Activated effector memory CD4-positive, alpha-beta T cell treated with anti-CD3 and anti-CD28 coated beads, Interleukin-2, amount 50 U/mL, for 16 hours (primary cell): Measurements from ENCODE around the gene ARHGAP22.

Experiments used
- DNase-seq: peaks from one replicate; pipeline ENCODE4 v3.0.0-alpha.2; 2020

The ARHGAP22 gene

GRCh38 chr10:48606530-48607355 lies 1.9 kb upstream of the ARHGAP22 start:
- DNase-seq, result peak; percentile 31

- DNase-seq, result peak; percentile 54
These were observed 1.1 kb upstream of the ARHGAP22 start for GRCh38 chr10:48605786-48606529.

DNA sequence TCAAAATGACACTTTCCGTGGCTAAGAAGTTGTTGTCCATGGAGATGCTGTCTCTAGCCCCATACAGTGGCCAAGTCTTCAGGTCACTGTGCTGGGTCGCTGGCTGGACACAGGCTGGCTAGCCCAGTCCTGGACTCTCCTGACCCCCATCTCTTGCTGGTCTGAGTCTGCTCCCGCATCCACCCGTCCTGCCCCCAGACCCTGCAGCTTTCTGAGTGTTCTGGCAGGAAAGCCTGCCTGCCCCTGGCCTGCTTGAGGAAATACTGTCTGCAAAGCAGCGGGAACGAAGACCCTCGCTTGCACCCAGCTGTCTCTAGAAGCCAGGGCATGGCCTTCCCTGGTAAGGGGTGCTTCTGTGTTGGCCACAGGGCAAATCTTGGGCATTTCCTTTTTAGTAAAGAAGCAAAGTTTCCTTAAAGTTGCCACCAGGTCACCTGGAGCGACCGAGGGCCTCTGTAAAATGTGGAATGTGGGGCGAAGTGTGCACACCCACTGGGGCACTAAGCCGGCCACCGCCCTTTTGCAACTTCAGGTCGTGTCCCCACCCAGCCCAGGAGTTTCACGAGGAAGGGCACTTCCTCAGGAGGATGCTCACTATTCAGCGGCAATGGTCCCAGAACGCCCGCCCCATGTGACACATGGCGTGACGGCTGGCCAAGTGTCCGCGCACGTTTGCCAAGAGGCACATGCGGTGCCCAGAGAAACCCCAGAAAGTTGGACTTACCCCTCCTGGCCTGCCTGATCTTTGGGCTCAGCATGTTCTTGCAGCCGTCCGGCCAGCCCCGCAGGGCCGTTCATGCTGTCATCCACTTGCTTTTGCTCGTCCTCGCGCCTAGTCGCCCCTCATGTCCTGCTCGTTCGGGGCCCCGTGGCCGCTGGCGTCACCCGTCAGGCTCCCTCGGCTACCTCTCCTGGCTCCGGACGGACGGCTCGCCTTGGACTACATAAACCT lies 558 bp downstream of the ARHGAP22 start:
- DNase-seq, result peak; percentile 55

- peak; percentile 31 for DNase-seq
These were observed 1.3 kb downstream of the ARHGAP22 start for GRCh38 chr10:48603421-48604038.

DNA sequence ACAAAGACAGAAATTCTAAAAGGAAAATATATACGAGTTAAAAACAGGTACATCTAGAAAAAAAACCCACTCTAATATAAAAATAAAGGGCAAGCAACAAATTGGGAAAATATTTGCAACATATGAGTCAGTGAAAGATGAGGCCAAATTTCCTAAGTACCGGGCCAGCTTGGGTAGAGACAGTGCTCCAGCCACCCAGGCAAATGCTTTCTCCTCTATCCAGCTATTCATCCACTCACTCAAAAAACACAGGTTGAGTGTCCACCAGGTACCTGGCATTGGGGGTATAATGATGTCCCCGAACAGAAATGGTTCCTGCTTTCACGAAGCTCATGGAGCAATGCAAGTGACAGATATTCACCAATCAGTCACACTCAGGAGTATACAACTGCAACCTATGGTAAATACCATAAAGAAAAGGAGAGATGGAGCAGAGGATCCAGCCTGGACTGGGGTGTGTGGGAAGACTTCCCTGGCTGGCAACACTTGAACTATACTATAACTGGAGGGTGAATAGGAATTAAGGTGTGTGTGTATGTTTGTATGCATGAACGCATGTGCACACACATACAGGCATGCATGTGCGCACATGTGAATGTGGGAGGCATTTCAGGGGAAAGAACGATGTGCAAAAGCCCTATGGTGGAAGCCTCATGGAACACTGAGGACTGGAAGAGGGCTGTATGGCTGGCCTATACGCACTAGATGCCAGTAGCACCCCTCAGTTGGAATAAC lies 2.3 kb downstream of the ARHGAP22 start:
- DNase-seq, result peak; percentile 9

DNA sequence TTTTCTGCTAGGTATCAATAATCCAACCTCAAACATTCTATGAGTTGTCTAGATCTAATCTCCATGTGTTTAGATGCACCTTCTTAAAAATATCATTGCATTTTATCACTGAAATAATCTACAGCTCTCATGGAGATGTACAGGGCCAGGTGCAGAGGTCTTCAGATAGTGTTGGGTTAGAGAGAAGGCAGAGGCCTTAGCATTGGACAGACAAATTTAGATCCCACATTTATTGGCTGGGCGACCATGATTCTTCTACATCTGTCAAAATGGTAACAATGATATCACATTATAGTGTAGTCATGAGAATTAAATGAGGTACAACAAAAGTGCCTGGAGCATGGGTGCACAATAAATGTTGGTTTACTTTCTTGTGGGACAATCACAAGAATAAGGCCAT lies 3.1 kb downstream of the ARHGAP22 start:
- DNase-seq, result no peak

GRCh38 chr10:48600645-48601505 lies 4.0 kb downstream of the ARHGAP22 start:
- DNase-seq, result no peak

DNA sequence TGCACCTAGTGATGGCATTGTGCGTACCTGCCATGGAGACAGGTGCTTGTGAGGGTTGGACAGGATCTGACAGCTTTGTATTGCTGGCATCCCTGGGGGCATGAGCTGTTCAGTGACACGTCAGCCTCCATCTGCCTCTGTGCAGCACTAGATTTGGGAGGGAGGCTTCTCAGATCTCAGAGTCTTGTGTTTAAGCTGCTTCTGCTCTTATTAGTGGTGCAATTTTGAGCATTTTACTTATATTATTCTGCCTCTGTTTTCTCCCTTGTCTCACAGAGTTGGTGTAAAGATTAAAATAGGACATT lies 5.1 kb downstream of the ARHGAP22 start:
- DNase-seq, result no peak

DNA sequence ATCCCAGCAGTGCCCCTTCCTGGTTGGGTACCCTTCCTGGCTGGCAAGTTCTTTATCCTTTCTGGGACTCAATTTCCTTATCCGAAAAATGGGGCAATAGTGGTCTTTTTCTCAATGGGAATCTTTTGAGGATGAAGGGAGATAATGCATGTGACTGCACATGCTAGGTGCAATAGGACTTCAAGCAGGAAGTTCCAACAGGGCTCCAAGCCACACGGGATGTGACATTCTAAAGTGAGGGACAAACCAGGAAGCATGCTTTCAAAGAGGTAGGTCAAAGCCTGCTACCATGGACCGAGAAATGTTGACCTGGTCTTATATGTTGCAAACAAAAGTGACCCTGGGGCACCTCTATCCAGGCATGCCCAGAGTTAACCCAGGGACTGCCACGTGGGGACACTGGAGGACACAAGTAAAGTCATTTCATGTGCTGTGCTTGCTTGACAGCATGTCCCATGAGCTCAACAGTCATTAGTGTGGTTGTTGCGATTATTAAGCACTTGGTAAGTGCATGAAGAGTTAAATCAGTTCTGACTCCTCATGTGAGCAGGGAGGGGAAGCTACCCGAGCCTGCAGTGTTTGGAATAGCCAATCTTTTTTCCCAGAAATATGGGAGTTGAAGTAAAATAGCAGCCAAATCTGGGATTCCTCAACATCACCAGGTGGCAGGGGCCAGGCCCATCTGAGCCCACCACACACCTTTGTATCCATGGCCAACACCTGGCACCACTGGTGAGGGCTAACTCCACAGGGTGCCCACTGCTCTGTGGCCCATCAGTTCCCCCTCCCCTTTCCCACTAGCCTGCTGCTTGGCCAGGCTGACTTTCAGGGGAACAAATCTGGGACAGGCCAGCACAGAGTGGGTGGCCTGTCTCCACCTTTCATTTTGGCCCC lies 5.7 kb downstream of the ARHGAP22 start:
- no peak for DNase-seq

GRCh38 chr10:48598243-48598935 lies 6.5 kb downstream of the ARHGAP22 start:
- DNase-seq, result no peak

- no peak for DNase-seq
These were observed 9.3 kb downstream of the ARHGAP22 start for GRCh38 chr10:48595539-48595932.

DNA sequence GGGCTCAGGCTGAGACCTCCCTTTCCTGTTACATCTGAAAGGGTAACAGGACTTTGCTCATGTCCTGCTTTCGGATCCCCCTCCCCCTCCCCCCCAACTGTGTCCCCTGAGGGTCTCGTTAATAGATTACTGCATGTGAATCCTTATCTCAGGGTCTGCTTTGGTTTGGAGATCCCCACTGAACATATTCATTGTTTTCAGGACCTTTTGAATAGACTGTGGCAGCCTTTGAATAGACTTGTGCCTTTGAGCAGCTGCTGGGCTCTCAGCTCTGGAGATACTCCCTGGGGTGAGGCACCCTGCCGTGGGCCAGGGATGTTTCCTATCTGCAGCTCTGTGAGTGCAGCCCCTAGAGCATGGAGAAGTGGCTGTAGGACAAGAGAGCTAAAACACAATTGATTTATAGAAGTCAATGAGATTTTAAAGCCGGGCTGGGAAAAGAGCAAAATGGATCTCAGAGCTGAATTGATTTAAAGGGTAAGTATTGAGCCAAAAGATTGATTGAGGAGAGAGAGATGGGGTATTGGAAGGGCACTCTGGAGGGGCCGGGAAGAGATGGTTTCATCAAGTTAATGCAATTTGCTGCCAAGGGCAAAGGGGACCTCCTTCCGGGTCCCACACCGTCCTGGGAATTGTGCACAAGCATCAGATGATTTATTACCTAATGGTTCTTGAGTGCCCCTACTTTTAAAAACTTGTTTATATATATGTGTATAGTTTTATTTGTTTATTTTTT lies 9.9 kb downstream of the ARHGAP22 start:
- DNase-seq, result no peak

DNA sequence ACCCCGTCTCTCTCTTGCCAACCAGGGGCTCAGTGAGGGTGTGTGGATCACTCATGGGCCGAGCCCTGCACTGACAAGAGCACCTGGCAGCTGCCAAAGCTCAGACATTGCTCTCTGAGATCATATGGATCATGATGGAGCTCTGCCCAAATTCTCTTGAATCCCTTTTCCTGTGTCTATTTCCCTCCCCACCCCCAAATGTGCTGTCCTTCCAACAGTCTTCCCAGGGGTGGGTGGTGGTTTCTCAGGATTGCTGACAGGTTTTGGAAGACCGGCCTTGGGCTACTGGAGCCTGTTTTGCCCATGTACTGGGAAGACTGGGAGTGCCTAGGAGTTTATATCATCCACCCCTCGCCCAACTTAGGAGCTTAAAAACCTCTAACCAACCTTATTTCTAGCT lies 10.5 kb downstream of the ARHGAP22 start:
- no peak for DNase-seq

DNA sequence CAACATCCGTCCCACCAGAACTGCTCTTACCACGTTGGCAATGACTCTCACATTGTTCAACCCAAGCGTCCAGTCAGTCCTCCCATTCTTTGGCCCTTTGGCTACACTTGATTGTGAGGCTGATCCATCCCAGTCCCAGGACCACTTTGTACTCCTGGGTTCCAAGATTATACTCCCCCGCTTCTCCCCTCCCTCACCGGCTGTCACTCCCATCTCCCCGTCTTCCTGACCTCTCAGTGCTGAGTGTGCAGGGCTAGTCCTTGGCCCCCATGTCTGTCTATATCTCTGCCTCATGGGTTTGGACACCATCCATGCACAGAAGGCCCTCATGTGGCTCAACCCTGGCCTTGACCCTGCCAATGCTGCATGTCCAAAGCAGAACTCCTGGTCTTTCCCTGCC lies 12.5 kb downstream of the ARHGAP22 start:
- no peak for DNase-seq

- DNase-seq, result no peak
These were observed 13.9 kb downstream of the ARHGAP22 start for GRCh38 chr10:48590945-48591344.

DNA sequence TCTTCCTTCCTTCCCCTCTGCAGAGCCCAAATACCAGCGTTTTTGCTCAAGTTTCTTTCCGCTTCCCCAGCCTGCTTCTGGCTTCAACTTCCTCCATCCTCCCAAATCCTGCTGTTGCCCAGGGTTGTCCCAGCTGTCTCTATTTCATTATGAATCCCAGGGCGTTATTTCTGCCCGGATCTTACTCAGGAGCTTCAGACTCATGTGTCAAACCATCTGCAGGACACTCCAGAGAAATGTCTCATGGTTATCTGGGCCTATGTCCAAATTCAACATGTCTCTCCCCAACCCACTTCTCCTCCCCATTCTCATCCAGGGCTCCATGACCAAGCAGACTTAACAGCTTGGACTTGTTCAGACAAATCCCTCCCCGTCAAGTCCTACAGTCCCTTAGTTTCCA lies 15.6 kb downstream of the ARHGAP22 start:
- no peak for DNase-seq

DNA sequence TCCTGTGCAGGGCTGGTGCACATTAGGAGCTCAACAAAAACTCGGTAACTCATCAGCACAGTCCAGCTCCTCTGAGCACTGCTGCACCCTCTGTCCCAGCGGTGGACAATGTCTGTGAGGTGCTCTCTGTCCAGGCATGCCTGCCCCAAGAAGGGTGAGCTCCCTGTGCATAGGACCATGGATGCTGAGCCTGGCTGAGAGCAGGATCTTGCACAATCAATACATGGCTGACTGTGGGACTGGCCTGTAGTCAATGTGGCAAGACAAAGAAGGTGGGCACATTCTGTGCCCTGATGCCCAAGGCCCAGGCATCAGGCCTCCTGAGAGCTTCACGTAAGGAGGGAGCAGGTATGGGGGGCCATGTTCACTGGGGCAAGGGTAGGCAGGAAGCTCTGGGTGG lies 17.1 kb downstream of the ARHGAP22 start:
- DNase-seq, result no peak

GRCh38 chr10:48587101-48587500 lies 17.8 kb downstream of the ARHGAP22 start:
- no peak for DNase-seq

- DNase-seq, result peak; percentile 51
These were observed 21.9 kb downstream of the ARHGAP22 start for GRCh38 chr10:48582970-48583369.
